GM18502 (cell line): ENCODE data around the gene FKBP1B.

Experiments used
- ATAC-seq: cut with Tn5 transposase; IDR thresholded peaks from one replicate; pipeline ENCODE4 v1.9.1; 2021; ENCODE audit warnings: mild to moderate bottlenecking; ENCODE audit not compliant: unreplicated experiment, poor library complexity

The FKBP1B gene

DNA sequence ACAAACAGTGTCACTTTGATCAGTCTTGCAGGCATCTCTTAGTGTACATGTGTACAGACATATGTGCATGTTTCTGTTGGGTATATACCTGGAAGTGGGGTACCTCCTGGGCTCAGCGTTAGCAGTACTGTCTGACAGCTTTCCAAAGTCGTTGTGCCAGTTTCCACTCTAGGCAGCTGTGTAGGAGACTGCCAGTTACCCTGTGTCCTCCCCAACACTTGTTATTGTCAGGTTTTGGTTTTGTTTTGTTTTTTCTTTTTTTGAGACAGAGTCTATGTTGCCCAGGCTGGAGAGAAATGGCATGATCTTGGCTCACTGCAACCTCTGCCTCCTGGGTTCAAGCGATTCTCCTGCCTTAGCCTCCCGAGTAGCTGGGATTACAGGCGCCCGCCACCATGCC, 6.2 kb downstream of the FKBP1B start:
- no peak for ATAC-seq

- ATAC-seq, result no peak
Observed at GRCh38 chr2:24058564-24059271, 9.2 kb downstream of the FKBP1B start.

GRCh38 chr2:24065341-24065740, 15.8 kb downstream of the FKBP1B start:
- ATAC-seq, result no peak

DNA sequence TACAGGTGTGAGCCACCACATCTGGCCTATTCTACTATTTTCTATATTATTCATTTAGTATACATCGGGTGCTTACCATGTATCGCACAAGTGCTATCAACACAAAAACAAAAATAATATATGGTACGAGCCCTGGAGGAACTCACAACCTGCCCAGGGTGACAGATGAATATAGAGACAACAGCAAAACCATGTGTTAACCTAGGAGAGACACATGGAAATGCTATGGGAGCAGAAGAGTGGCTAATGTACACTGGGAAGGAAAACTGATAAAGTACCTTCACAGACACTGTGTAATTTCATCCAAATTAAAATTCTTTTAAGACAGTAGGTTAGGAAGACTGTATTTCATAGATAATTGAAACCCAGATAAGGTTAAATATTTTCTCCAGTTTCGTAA, 22.7 kb downstream of the FKBP1B start:
- no peak for ATAC-seq

- no peak for ATAC-seq
Observed at GRCh38 chr2:24073816-24074215, 24.3 kb downstream of the FKBP1B start.

DNA sequence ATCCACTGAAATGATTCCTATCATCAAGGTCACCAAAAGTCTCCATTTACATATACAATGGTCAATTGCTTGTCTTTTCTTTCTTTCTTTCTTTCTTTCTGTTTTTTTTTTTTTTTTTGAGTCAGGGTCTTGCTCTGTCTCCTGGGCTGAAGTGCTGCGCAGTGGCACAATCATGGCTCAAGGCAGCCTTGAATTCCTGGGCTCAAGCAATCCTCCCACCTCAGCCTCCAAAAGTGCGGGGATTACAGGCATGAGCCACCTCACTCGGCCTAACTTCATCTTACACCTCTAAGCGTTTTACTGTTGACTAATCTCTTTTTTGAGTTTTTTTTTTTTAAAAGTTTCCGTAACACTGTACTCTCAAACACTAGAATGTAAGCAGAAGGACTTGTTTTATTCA, 25.7 kb downstream of the FKBP1B start:
- ATAC-seq, result no peak

- ATAC-seq, result peak; percentile 93
Observed at GRCh38 chr2:24075915-24076848, 26.6 kb downstream of the FKBP1B start, which contains the start of gene SF3B6. Gene SF3B6 (minus strand): TSS chr2:24076326. CDS start chr2:24076229, 97 bp downstream.

DNA sequence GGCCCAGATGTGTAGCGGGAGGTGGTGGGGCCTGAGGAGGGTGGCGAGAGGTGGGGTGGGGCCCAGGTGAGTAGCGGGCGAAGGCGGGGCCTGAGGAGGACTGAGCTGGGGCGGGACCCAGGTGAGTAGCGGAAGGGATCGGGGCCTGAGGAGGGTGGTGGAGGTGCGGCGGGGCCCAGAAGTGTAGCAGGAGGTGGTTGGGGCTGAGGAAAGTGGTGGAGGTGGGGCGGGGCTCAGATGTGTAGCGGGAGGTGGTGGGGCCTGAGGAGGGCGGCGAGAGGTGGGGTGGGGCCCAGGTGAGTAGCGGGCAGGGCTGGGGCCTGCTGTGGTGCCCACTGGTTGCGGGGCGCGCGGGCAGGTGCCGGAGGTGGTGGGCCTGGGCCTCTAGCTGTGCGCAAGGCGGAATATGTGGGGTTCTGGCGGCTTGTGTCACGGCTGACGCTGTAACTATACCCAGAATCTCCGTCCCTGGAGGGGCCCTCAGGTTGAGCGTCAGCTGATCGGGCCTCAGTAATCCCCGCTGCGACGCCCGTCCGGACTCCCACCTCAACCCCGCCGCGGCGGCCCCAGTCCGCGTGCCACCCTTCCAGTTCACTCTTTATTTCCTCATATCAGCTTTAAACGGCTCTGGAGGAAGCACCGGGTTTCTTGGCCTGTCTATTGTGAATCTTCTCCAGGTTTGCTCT, 27.5 kb downstream of the FKBP1B start:
- peak; percentile 15 for ATAC-seq

DNA sequence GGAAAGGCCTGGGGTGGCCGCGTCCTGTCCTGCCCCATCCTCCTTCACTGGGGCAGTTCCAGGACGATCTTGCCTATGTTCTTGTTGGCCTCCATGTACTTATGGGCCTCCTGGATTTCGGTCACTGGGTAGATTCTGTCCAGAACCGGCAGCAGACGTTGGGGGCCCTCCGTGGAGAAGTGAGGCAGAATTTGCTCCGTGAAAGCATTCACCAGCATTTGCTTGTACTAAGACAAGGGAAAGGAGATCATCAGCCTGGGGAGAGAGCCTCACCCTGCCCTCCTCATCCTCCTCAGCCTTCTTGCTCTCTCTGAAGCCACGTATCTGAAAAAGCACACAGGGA, 28.0 kb downstream of the FKBP1B start:
- no peak for ATAC-seq

DNA sequence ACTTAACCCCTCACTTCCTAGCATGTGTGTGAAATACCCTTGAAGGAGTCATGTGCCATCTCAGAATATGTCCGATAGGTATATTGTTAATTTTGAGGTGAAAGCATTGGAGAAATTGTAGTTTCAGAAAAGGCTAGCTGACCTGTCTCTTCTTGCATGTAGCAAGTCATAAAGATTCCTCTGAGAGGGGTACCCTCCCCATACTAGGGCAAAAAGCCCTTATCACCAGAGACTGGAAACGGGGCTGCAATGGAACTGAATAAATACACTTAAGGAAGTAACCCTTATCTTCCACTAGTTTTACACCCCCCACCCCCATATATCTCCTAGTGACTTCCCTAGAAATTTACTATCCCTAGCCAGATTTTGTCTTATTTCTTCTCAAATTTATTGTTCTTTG, 28.3 kb downstream of the FKBP1B start:
- ATAC-seq, result no peak

DNA sequence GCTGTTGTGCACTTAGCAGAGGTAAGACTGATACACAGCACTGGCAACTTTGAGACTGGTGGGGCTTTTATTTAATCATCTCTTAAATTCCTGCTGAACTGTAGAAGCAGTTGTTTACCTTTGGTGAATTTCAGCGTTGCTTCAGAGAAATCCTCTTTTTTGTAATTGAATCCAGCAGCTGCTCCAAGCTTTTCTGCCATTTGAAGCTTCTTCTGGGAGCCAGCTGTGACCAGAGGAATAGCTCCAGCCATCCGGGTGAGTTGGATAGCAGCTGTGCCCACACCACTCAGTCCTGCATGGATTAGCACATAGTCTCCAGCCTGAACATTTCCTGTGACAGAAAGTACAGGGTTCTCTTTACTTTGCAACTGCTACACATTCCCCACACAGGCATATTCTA, 31.2 kb downstream of the FKBP1B start:
- no peak for ATAC-seq

DNA sequence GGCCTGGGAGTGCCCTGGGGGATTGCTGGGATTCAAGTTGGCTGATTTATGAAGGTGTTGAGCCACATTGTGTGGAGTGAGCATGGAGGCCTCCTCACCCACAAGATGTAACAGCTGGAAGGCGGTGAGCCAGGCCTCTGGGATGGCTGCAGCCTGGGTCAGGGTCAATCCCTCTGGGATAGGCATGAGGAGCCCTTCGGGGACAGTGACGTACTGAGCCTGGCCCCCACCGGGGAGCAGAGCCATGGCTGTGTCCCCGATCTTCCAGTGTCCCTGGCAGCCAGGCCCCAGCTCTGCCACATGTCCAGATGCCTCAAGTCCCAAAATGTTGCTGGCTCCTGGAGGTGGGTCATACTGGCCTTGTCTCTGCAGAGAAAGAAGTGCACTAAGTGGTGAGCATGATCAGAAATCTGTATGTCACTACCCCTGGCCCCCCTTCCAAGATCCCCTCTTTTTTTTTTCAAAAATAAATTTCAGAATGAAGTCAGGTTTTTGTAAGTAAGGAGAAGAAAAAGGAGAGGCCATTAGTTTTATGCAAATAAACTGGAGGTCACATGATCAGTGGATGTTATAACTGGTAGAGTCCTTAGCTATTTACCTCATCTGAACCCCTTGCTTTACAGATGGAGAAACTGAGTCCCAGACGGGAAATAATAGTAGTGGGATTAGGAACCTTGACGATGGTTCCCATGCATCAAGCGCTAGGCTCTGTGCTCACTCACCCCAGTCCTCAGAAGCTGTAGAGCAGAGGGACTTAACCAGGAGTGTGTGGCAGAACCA, 33.4 kb downstream of the FKBP1B start:
- ATAC-seq, result no peak

DNA sequence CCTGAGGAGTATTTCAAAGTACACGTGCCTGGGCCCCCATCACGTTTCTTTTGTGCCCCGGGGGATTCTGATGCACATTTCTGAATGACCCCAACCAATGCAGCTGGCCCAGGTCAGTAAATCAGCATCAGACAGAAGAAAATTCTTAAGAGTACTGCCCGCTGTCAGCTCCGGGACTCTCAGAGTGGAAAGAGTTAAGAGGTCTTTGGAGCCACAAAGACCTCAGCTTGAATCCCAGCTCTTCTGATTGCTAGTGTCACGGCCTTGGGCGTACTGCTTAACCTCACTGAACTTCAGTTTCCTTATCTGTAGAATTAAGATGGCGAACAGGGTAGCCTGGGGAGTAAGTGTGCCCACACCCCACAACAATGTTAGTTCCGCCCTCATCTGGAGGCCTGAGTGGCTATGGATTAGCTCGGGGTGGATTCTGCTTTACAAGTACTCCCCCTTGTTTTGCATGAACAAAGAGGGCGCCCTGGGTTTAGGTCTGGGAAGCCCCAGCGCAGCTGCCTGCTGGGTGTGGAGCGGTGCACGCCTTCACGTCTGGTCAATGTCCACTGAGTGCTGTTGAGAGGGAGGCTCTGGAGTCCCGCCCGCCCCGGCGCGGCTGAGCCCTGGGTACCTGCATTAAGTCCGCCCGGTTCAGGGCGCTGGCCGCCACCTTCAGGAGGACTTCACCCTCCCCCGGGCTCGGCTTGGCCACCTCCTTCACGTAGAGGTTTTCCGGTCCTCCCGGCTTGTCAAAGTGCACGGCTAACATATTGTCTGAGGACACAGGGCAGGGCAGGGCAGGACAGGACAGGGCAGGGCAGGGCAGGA, 34.2 kb downstream of the FKBP1B start:
- peak; percentile 84 for ATAC-seq

DNA sequence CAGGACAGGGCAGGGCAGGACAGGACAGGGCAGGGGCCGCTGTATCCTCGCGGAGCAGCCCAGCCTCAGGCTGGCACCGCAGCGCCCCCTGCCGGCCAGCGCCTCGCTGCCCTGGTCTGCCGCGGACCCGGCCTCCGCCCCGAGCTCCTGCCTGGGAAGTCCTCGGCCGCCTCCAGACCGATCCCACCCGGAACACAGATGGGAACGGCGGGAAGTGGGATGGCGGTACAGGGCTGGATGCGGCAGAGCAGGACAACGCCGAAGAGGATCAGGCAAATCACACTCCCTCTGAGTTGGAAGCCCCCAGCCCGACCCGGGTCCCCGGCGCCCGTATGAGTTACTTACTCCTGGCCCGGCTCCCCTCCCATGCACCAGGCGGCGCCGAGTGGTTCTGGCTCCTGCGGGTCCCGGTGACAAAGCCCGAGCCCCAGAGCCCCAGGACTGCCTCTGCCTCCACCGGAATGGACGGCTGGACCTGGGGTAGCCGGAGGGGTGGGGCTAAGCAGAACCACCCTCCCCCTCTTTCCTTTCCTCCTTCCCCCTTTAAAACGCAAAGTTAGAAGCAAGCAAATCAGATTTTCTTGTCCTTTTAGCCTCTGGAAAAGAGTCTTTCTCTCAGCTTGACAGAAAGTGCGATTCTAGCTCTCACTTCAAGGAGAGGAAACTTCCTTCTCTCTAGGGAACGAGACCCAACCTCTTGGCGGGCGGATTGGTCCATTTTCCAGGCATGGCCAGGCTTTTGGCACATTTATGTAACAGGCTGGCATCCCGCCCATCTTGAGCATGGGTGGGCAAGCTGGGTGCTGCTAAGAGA, 35.1 kb downstream of the FKBP1B start, which contains the start of gene TP53I3:
Gene TP53I3 (minus strand): TSS at position 449 of the 814 bp plus-strand sequence. CDS start 508 bp downstream, outside the sequence.
- peak; percentile 74 for ATAC-seq

DNA sequence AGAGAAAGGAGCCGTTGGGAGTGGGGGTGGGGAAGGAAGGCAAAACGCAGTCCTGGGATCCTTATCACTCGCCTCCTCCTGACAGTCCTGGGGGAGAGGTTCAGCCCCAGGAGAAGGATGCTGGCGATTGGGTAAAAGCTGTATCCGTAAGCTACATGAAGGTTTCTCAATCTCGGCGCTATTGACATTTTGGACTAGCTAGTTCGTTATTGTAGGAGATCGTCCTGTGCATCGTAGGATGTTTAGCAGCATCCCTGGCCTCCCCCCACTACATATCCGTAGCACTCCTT, 35.6 kb downstream of the FKBP1B start:
- no peak for ATAC-seq

DNA sequence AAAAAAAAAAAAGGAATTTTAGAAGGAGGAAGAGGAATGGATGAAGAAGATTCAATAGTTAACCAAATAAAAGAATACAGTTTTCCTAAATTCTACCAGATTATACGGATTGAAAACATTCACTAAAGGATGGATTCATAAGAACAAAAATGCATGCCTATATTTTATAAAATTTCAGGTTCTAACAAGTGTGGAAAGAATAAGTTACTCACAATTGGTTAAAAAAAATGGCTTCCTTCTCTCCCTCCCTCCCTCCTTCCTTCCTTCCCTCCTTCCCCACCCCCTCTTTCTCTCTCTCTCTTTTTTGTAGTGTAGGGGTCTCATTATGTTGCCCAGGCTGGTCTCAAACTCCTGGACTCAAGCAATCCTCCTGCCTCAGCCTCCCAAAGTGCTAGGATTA, 36.7 kb downstream of the FKBP1B start:
- no peak for ATAC-seq

GRCh38 chr2:24087032-24087431, 37.5 kb downstream of the FKBP1B start:
- ATAC-seq, result no peak

- no peak for ATAC-seq
Observed at GRCh38 chr2:24088821-24089359, 39.3 kb downstream of the FKBP1B start.
